ENCODE measurements around the gene TSR1. TPM values are rescaled to one million over a fixed set of nuclear protein-coding genes. Genes with fewer than 3 reads are reported as not detected.

The TSR1 gene
- total RNA-seq, 1 donor = 42.0 TPM

DNA sequence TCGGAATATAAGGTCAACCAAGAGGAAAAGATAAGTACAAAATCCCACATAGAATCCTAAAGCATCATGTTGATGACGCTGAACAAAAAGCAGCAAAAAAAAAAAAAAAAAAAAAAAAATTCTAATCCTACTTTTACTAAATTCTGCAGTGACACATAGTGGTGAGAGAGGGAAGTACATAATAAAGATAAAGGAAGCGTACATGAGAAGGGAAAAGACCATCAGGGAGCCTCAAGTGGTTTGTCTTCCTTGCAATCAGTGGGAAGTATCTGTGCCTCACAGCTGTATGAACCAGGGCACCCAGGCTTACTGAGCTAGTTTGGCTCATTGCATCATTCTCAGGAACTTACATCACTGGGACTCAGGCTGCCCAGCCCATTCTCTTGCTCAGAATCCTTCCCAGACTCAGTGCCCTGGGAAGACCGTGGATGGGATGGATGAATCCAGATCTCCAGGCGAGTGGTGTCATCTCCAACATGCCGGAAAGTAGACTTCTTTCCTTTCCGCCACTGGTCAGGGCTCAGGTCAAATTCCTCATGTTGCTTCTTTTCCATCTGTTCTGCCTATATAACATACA, 53.9 kb downstream of the TSR1 start:
- no peak overlapping the region for H3K4me3 ChIP-seq (ENCODE audit: insufficient read depth, low read length)
- no peak overlapping the region for H2AFZ ChIP-seq (ENCODE audit: low read length)
- H4K20me1 ChIP-seq (ENCODE audit: insufficient read depth, low read length) = no peaks in the 10 kb centered on the region
- no peaks in the 10 kb centered on the region for H3K79me2 ChIP-seq (ENCODE audit: insufficient read depth, low read length)
- TF ChIP-seq, protein P1, sequence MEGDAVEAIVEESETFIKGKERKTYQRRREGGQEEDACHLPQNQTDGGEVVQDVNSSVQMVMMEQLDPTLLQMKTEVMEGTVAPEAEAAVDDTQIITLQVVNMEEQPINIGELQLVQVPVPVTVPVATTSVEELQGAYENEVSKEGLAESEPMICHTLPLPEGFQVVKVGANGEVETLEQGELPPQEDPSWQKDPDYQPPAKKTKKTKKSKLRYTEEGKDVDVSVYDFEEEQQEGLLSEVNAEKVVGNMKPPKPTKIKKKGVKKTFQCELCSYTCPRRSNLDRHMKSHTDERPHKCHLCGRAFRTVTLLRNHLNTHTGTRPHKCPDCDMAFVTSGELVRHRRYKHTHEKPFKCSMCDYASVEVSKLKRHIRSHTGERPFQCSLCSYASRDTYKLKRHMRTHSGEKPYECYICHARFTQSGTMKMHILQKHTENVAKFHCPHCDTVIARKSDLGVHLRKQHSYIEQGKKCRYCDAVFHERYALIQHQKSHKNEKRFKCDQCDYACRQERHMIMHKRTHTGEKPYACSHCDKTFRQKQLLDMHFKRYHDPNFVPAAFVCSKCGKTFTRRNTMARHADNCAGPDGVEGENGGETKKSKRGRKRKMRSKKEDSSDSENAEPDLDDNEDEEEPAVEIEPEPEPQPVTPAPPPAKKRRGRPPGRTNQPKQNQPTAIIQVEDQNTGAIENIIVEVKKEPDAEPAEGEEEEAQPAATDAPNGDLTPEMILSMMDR (IDR thresholded peaks at IDR 0.05; ENCODE audit: extremely low read depth, low read depth, low read length) = peak; percentile 72
- peak; percentile 73 for DNase-seq (ENCODE audit: insufficient read length, low spot score, missing footprints)
- no peaks in the 10 kb centered on the region for H3K27me3 ChIP-seq (ENCODE audit: insufficient read depth, low read length)
- peaks cover 47% of the 10 kb centered on the region for H3K36me3 ChIP-seq (ENCODE audit: insufficient read depth, low read length)
- peak overlapping the region; percentile 67 for H3K27ac ChIP-seq (ENCODE audit: low read depth, low read length)
- peaks cover 3% of the 10 kb centered on the region for H3K4me1 ChIP-seq (ENCODE audit: insufficient read depth, low read length)
- no peak overlapping the region for H3K4me2 ChIP-seq (ENCODE audit: insufficient read depth, low read length)
- H3K9me3 ChIP-seq (ENCODE audit: low read depth, low read length) = no peaks in the 10 kb centered on the region

DNA sequence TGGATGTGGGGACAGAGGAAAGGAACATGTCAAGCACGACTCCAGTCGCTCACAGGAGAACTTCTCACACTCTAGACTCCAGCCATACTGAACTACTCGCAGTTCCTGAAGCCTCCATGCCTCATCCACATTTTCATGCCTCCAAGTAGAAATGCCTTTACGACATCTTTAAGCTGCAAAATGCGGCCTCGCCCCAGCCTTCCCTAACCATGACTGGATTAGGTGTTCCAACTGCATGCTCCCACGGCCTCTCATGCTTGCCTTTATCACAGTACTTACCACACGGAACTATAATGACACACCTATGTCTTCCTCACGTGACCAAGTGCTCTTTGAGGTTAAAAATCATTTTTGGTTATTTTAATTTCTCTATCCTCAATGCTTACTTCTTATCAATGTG, 56.5 kb downstream of the TSR1 start:
- H3K4me2 ChIP-seq (ENCODE audit: insufficient read depth, low read length) = no peak overlapping the region
- H3K79me2 ChIP-seq (ENCODE audit: insufficient read depth, low read length) = no peaks in the 10 kb centered on the region
- H3K27me3 ChIP-seq (ENCODE audit: insufficient read depth, low read length) = no peaks in the 10 kb centered on the region
- DNase-seq (ENCODE audit: insufficient read length, low spot score, missing footprints) = no peak
- H3K27ac ChIP-seq (ENCODE audit: low read depth, low read length) = no peak overlapping the region
- H3K9me3 ChIP-seq (ENCODE audit: low read depth, low read length) = no peaks in the 10 kb centered on the region
- TF ChIP-seq, protein P1 (IDR thresholded peaks at IDR 0.05; ENCODE audit: extremely low read depth, low read depth, low read length) = no peak
- no peak overlapping the region for H2AFZ ChIP-seq (ENCODE audit: low read length)
- no peak overlapping the region for H3K4me3 ChIP-seq (ENCODE audit: insufficient read depth, low read length)
- peaks cover 3% of the 10 kb centered on the region for H3K4me1 ChIP-seq (ENCODE audit: insufficient read depth, low read length)
- peaks cover 48% of the 10 kb centered on the region for H3K36me3 ChIP-seq (ENCODE audit: insufficient read depth, low read length)
- no peaks in the 10 kb centered on the region for H4K20me1 ChIP-seq (ENCODE audit: insufficient read depth, low read length)

DNA sequence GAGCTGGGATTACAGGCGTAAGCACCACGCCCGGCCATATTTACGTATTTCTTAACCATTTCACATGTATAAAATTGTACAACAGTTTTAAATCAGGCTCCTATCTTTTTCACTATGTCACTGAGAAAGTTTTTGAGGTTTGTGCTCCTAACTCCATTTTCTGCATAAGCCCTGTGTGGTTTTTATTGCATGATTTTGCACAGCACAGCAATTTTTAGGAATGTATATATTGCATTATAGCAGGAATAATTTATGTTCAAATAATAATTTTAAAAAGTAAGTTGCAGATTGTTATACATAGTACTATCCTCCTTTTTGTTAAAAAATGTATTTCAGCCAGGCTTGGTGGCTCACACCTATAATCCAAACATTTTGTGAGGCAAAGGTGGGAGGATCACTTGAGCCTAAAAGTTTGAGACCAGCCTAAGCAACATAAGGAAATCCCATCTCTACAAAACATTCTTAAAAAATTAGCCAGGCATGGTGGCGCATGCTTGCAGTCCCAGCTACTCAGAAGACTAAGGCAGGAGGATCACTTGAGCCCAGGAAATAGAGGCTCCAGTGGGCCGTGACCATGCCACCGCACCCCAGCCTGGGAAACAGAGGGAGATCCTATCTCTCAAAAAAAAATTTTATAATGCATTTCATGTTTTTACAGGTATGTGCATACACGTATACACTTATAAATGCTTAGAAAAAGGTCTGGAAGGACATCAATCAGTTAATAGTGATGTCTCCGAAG, 58.7 kb downstream of the TSR1 start:
- Histone ChIP-seq H3K79me2 (ENCODE audit: insufficient read depth, low read length) (no peaks in the 10 kb centered on the region), H3K36me3 (ENCODE audit: insufficient read depth, low read length) (peaks cover 38% of the 10 kb centered on the region), H3K27me3 (ENCODE audit: insufficient read depth, low read length) (no peaks in the 10 kb centered on the region), H3K4me3 (ENCODE audit: insufficient read depth, low read length) (no peak overlapping the region), H4K20me1 (ENCODE audit: insufficient read depth, low read length) (no peaks in the 10 kb centered on the region), H3K9me3 (ENCODE audit: low read depth, low read length) (no peaks in the 10 kb centered on the region), H3K27ac (ENCODE audit: low read depth, low read length) (no peak overlapping the region), H3K4me1 (ENCODE audit: insufficient read depth, low read length) (no peaks in the 10 kb centered on the region), H3K4me2 (ENCODE audit: insufficient read depth, low read length) (no peak overlapping the region), H2AFZ (ENCODE audit: low read length) (no peak overlapping the region)
- TF ChIP-seq, protein P1 (IDR thresholded peaks at IDR 0.05; ENCODE audit: extremely low read depth, low read depth, low read length) = no peak
- no peak for DNase-seq (ENCODE audit: insufficient read length, low spot score, missing footprints)

DNA sequence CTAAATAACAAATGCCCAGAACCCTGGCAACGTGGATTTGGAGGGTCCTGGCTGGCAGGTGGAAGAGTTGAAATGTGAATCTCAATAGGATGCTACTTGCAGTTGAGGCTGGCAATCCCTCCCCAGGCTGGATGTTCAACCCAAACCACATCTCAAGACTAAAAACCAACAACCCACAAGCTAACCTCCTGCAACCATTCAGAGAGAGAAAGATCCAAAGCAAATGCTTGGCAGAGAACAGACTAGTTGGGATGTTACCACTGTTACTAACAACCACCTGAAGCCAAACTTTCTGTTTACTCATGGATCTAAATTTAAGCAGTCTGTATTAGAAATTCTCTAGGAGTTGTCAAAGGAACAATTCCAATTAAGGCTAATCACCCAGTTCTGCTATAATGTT, 60.5 kb downstream of the TSR1 start:
- Histone ChIP-seq H3K79me2 (ENCODE audit: insufficient read depth, low read length) (no peaks in the 10 kb centered on the region), H3K4me3 (ENCODE audit: insufficient read depth, low read length) (no peak overlapping the region), H3K9me3 (ENCODE audit: low read depth, low read length) (no peaks in the 10 kb centered on the region), H3K27me3 (ENCODE audit: insufficient read depth, low read length) (no peaks in the 10 kb centered on the region), H4K20me1 (ENCODE audit: insufficient read depth, low read length) (no peaks in the 10 kb centered on the region), H3K36me3 (ENCODE audit: insufficient read depth, low read length) (peaks cover 23% of the 10 kb centered on the region), H3K27ac (ENCODE audit: low read depth, low read length) (no peak overlapping the region), H2AFZ (ENCODE audit: low read length) (no peak overlapping the region), H3K4me1 (ENCODE audit: insufficient read depth, low read length) (no peaks in the 10 kb centered on the region), H3K4me2 (ENCODE audit: insufficient read depth, low read length) (no peak overlapping the region)
- no peak for DNase-seq (ENCODE audit: insufficient read length, low spot score, missing footprints)
- TF ChIP-seq, protein P1 (IDR thresholded peaks at IDR 0.05; ENCODE audit: extremely low read depth, low read depth, low read length) = no peak

All from osteoblast (primary cell).